DMS 273 (cell line): Measurements from ENCODE around the gene SLC17A2.

ENCODE experiments used
- DNase-seq: peaks from one replicate; lab custom pipeline; 2025; ENCODE audit not compliant: unreplicated experiment; lab: John Stamatoyannopoulos, UW

The SLC17A2 gene, protein sequence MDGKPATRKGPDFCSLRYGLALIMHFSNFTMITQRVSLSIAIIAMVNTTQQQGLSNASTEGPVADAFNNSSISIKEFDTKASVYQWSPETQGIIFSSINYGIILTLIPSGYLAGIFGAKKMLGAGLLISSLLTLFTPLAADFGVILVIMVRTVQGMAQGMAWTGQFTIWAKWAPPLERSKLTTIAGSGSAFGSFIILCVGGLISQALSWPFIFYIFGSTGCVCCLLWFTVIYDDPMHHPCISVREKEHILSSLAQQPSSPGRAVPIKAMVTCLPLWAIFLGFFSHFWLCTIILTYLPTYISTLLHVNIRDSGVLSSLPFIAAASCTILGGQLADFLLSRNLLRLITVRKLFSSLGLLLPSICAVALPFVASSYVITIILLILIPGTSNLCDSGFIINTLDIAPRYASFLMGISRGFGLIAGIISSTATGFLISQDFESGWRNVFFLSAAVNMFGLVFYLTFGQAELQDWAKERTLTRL

DNA sequence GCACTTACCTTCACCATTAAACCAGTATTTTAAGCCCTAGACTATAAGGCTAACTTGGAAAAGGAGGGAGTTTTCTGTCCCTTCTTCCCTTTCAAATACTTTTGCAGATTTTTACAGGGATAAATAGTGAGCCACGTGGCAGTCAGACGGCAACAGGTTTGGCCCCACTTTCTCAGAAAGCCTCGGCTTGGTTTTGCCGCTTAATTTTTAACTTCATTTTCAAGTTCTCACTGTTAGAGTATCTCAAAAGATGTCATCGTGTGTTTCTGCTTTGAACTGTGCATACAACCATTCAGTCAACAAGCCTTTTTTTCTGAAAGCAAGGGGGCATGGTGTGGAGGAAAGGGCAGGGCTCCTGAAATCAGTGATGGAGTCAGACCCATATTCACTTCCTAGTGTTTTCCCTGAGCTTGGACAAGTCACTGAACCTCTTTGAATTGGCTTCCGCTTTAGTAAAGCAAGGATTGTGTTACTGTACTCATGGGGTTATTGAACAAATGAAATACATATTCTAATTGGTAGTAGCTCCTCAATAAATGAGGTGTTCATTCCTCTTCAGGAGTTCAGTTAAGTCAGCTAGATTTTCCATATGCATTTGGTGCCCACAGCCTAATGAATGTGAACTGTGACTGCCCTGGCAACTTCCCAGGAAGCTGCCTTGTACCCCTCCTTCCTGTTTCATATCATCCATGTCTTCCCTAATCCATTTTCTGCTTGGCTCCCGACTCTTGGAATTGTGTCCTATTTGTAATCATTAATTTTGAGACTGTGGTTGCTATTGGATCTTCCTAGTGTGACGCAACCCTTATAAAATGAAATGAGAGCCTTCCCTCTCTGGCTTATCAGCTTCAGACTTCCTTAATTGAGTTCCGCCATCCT lies at the start of gene SLC17A2:
Gene SLC17A2, minus strand, starts transcription at position 160 of the 879 bp plus-strand sequence. CDS start 4,895 bp downstream, outside the sequence.
- no peak for DNase-seq

DNA sequence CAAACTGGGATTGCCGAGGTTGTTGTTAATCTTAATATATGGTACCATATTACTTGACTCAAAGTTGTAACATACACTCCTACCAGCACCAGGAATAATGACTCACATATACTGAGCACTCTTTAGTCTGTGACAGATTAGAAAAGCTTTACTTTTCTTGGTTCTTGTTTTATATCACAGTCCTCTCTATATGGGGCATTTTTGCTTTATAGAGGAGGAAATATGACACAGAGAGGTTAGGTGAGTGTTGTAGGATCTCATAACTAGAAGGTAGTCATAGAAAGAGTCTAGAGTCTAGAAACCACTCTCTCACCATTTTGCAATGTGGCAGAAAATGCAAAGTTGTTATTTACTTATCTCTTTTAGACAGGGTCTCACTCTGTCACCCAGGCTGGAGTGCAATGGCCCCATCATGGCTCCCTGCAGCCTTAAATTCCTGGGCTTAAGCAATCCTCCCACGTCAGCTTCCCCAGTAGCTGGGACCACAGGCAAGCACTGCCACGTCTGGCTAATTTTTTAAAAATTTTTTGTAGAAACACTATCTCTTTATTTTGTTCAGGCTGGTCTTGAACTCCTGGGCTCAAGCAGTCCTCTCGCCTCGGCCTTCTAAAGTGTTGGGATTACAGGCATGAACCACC lies 45.6 kb upstream of the SLC17A2 start:
- DNase-seq = no peak

DNA sequence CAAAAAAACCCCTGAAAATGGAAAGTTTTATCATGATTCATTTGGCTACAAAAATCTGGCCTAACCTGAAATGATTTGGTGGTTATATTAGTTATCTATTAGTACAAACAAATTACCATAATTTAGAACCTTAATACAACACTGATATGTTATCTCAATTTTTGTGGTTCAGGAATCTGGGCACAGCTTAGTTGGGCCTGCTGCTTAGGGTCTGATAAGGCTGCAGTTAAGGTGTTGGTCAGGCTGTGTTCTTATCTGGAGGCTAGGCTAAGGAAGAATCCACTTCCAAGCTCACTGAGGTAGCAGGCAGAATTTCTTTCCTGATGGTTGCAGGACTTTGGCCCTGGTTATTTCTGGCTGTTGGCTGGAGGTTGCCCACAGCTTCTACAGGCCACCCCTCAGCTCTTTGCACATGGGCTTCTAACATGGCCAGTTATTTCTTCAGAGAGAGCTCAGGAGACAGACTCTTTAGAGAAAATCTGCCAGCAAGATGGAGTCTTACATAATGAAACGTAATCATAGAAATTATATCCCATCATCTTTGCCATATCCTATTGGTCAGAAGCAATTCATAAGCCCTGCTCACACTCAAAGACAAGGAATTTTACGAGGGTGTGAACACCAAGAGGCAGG lies 43.5 kb upstream of the SLC17A2 start:
- no peak for DNase-seq

DNA sequence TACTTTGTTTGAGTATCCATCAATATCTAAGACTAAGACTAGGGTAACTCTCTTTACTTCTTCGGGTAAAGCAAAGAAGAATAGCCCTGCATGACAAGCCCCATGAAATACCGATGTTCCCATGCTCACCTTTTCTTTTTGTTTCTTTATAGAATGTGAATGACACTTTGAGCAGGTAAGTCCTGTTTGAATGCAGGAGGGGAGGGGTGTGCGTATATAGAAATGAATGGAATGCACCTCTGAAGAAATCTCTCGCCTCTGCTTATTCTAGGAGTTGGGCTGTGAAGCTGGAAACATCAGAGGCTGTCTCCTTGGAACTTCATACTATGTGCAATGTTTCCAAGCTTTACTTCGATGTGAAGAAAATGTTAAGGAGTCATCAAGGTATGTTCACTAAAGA lies 42.4 kb upstream of the SLC17A2 start:
- DNase-seq = no peak

DNA sequence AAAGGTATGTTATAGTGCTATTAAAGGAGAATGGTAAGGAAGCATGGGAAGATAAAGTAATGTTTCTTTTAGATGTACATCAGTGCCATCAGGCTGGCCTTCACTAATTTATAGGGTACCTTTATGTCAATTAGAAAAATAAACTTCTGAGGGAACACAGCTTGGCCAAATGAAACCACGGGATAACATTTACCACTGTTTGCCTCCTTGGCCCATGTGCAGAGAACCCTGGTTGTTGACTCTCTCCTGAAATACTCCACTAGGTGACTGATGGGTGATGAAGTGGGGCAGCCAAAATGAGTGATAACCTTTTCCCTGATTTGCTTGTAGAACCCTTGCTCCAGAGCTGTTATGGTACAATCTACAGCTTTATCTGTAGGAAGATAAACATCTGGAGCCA lies 41.6 kb upstream of the SLC17A2 start:
- DNase-seq = no peak

DNA sequence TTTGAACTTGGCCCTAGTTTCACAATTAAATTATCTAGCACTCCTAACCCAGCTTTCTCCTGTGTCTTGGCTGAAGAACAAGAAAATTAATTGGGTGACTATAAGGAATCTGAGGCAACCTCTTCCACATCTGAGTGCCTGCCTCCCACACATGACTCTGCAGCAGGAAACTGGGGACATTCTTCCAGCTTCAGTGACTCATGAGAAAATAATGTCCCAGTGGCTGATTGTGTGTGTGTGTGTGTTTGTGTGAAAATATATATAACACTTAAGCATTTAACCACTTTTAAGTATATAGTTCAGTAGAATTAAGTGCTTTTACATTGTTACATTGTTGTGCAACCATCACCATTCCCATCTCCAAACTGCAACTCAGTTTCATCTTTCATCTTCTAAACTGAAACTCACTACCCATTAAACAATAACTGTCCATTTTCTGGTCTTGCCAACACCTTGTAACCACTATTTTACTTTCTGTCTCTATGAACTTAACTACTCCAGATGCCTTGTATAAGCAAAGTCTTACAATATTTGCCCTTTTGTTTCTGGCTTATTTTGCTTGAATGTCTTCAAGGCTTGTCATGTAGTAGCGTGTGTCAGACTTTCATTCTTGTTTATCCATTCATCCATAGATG lies 40.8 kb upstream of the SLC17A2 start:
- no peak for DNase-seq

DNA sequence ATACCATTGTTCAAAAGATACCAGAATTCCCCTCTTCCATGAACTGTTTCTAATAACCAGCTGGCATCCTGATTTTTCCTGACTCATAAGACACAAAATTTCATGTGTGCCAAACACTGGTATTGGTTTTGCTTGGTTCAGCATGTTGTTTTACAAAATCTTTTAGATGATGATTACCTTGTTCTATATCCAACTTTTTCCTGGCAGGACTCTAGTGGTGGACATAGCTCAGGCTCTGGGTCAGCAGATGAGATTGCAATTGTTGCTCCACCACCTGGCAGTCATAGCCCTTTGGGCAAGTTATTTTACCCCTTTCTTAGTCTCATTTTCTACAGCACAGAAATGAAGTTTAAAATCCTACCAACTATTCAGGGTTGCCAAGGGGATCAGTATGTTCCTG lies 38.3 kb upstream of the SLC17A2 start:
- no peak for DNase-seq

DNA sequence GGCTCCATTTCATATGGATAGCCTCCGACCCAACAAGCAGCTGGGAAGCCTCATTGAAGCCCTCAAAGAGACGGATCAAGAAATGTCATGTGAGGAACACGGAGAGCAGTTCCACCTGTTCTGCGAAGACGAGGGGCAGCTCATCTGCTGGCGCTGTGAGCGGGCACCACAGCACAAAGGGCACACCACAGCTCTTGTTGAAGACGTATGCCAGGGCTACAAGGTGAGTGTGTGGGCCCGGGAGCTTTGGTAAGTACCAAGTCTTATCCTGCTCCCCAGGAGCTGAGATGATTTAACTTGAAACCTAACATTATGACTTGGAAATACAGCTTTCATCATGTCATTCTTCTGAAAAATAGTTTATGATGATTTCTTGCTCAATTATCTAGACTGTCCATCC lies 36.2 kb upstream of the SLC17A2 start:
- DNase-seq = no peak

DNA sequence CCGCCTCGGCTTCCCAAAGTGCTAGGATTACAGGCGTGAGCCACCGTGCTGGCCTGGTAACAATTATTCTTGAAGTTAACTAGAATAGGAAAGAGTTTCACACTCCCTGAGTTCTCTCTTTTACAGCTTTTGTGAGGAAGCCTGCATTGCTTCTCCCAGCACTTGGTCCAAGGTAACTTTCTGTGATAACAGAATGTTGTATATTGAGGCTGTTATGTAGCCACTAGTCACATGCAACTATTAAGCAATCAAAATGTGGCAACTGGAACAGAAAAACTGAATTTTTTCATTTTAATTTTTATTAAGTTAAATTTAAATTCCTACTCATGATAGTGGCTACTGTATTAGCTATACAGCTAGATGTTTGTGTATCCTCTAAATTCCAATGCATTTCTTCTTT lies 34.6 kb upstream of the SLC17A2 start:
- no peak for DNase-seq

DNA sequence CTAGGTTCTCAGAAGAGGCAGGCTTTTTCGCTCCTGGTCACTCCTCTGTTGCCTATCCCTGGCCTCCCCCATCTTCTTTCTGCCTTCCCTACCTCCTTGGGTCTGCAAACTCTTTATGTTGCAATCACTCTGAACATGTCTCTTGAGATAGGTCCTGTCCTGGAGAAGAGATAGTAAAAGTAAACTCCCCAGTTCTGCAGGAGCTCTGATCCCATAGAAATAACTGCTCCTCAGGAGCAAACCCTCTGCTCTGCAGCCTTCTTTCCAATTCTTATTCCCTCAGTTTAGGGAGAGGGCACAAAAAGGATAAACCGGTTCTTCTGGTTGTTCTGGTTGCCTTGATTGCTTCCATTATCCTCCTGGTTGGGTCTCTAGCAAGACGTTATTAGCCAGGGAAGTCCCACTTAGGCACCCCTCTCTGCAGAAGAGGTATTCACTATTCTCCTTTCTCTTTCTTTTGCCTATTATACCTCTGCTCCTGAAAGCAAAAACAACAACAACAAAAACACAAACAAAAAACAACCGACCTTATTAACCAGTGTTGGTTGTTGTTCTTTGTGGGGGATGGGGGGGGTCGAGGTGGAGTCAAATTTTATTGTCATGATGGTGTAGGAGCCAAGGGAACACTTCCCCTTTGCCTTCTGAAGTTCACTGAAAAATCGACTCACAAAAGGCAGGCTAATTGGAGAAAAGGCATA lies 33.1 kb upstream of the SLC17A2 start:
- DNase-seq = no peak

DNA sequence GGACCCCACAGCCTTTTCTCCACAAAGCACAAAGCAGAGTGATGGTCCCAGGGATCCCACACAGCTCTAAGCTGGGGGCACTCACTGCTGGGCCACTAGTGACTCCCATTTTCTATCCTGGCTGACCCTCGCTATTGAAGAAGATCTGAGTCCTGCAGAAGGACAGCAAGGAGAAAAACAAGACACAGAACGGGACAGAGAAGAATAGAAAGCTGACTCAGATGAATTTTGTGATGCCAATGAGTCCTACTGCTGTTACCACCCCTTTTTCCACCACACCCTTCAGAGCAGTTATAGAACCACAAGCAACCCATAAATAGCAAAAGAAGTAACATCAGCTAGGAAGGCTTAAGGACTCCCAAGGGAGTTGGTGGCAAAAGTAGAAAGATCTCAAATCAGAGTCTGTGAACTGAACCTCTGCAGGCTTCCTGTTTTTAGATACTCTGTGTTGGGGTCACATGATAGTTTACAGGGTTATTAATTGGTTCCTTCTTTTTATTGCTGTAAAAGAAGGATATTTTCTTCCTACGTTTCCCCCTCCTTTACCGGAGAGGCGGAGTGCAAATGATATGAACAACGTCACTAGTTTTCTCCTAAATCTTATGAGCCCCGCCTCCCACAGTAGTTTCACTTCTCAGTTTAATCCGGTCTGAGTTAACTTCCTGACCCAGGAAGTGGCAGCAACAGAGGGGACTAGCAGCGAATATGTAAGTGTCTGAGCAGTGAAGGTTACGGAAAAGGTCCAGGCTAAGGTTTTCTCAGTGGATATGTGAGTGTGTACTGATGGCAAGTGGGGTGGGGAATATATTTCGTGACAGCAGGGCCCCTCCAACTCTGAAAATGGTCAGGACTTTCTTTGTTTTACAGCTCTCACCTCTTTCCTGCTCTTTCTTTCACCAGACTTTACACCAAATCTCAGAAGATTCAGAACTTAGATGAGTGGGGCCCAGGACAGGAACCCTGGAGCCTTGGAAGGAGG lies 31.9 kb upstream of the SLC17A2 start, which contains the start of gene TRIM38:
Gene TRIM38, plus strand, starts transcription at position 654 of the 979 bp plus-strand sequence. CDS start 3,721 bp downstream, outside the sequence.
- DNase-seq = peak; percentile 39

DNA sequence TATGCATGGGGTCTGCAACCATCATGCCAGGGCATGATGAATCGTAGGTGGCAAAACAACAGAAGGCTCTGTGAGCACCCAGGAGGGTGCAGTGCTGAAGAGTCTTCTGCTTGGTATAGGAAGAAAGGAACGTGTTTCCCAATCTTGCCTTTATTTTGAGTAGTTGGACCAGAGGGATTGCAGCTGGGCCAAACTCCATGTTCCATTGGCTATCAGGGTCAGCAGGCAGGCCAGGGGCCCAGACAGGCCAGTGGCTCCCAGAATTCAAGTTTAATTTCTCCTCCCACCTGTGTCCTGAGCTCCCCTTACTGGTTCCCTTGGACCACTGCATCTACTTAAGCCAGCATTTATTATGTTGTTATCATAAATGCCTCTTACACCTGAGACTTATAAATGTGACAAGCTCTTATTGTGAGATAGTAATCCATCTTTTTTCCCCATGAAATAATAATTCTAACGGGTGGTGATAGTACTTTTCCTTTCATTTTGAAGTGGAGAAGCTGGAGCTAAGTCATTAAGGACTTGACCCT lies 31.2 kb upstream of the SLC17A2 start:
- no peak for DNase-seq

DNA sequence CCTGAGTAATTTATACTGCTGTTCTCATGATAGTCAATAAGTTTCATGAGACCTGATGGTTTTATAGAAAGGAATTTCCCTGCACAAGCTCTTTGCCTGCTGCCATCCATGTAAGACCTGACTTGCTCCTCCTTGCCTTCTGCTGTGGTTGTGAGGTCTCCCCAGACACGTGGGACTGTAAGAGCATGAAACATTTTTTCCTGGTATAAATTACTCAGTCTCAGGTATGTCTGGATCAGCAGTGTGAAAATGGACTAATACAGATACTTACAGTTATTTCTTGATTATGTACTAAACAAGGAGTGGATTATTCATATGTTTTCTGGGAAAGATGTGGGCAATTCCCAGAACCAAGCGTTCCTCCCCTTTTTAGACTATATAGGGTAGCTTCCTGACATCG lies 30.2 kb upstream of the SLC17A2 start:
- no peak for DNase-seq

DNA sequence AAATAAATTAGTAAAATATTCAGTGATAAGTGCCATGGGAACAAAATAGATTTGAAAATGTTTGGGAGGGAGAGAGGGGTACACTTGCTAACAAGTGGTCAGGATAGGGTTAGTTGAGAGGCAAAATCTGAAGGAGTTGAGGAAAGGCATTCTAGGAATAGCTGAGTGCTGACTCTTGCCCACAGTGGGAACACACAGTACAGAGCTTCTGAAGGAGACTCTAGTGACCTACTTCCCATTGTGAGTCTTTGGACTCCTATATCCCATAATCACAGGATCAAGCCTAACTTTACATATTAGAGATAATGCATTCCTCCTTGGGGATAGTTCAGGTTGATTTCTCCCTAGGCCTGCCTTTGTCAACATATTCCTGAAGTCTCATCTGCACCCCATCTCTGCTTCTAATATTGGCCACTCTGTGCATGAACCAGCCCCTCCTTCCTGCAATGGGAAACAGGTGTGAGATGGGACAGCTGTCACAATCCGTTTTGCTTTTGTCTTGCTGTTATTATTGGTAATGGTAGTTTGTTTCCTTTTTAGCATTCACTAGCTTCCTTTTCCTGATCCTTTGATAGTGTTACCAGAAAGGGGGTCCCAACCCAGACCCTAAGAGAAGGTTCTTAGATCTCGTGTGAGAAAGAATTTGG lies 29.5 kb upstream of the SLC17A2 start:
- DNase-seq = no peak

DNA sequence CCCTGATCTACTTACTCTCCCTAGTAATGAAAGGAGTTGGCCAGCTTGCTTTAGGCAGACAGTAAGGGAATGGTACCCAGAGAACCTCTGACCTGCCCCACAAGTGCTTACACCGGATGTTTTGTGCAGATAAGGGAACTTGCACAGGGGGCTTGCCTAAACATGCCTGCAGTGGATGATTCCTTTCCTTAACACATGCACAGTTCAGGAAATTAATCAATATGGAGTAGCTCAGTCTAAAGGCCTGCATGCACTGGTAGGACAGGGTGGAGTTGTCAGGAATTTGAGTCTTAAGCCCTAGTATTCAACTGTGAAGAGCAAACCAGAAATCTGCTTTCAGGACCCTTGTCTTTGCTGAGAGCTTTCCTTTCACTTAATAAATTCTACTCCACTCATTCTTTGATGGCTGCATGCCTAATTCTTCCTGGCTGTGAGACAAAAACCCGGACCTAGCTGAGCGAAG lies 28.2 kb upstream of the SLC17A2 start:
- DNase-seq = no peak

DNA sequence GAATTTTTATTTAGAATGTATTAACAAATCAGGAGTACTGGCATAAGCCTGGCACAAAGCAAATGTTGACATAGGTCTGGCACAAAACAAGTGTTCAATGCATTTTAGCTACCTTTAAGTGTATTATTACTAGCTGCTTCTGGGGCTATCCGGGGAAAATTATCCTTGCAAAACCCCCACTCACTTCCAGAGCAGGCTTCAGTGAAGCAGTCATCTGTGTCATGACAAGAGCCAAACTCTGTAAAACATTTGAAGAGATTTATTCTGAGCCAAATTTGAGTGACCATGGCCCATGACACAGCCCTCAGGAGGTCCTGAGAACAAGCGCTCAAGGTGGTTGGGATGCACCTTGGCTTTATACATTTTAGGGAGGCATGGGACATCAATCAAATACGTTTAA lies 25.7 kb upstream of the SLC17A2 start:
- no peak for DNase-seq

DNA sequence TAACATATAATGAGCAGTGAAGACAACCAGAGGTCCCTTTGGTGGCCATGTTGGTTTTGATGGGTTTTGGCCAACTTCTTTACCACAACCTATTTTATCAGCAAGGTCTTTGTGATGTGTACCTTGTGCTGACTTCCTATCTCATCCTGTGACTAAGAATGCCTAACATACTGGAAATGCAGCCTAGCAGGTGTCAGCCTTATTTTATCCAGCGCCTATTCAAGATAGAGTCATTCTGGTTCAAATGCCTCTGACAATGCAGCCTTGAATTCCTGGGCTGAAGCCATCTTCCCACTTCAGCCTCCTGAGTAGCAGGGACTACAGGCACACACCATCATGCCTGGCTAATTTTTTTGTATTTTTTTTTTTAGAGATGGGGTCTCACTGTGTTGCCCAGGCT lies 24.3 kb upstream of the SLC17A2 start:
- no peak for DNase-seq

DNA sequence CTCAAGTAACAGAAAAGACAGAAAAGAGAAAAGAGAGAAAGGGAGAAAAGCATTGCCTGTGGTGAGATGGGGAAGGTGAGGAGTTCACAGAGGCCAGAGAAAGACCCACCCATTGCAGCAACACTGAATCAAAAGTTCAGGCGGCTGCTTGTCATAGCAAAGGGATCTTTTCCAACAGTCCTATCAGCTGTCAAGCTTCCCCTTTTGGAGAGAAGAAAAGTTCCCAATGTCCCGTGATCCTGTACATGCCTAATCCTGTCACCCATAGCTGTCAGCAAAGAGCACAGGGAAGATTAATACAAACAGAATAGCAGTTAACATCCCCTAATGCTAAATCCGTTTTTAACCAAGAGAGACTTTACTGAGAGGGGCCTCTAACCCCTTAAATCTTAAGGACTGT lies 23.2 kb upstream of the SLC17A2 start:
- no peak for DNase-seq
